Breast epithelium (tissue), 3 donors: Measurements from ENCODE around the gene PDSS1.

Experiments used
- POLR2A ChIP-seq: fragments of 450-650 bp; IDR thresholded peaks from one replicate; pipeline ENCODE4 v1.6.1; 2016; ENCODE audit warnings: antibody characterized with exemption, mild to moderate bottlenecking, moderate library complexity
- TF ChIP-seq, protein P1 (sequence below), 3 donors: fragments of 450-650 bp; IDR thresholded peaks; one replicate each; pipeline ENCODE4 v1.5.1; 2016 to 2017; ENCODE audit warnings: antibody characterized with exemption in 3 of 3, mild to moderate bottlenecking in 3 of 3, moderate library complexity in 3 of 3

DNA sequence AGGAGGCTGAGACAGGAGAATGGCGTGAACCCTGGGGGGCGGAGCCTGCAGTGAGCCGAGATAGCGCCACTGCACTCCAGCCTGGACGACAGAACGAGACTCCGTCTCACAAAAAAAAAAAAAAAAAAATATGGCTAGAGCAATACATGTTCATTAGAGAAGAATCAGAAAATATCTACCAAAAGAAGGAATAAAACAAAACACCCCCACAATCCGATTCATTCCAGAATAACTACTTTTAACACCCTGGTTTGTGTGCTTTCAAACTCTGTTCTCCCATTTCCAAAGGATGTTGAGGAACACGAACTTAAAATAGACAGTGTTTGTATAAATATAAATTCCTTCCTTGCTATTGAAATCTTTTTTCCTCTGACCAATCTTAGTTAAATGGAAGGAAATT, 6.5 kb downstream of the PDSS1 start:
- TF ChIP-seq, protein P1, sequence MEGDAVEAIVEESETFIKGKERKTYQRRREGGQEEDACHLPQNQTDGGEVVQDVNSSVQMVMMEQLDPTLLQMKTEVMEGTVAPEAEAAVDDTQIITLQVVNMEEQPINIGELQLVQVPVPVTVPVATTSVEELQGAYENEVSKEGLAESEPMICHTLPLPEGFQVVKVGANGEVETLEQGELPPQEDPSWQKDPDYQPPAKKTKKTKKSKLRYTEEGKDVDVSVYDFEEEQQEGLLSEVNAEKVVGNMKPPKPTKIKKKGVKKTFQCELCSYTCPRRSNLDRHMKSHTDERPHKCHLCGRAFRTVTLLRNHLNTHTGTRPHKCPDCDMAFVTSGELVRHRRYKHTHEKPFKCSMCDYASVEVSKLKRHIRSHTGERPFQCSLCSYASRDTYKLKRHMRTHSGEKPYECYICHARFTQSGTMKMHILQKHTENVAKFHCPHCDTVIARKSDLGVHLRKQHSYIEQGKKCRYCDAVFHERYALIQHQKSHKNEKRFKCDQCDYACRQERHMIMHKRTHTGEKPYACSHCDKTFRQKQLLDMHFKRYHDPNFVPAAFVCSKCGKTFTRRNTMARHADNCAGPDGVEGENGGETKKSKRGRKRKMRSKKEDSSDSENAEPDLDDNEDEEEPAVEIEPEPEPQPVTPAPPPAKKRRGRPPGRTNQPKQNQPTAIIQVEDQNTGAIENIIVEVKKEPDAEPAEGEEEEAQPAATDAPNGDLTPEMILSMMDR (IDR thresholded peaks at IDR 0.05): no peak
- TF ChIP-seq POLR2A: no peak
